Measurements from ENCODE around the gene PEX12.
"Not testable (repeated sequence)": the region's sequence is repeated elsewhere in the genome, so short reads cannot be mapped to it uniquely, and the experiment has no call there.

The PEX12 gene

GRCh38 chr17:35578197-35578928 is at the start of gene PEX12:
TSS of gene PEX12 (minus strand) at chr17:35578571. CDS start at chr17:35578021, 550 bp downstream.
- DNase-seq (ENCODE audit: low read depth in 2 of 2): peak; percentile 67 to 82

GRCh38 chr17:35627417-35627816 is 49.0 kb upstream of the PEX12 start:
- DNase-seq (ENCODE audit: low read depth in 2 of 2): no peak

GRCh38 chr17:35621768-35622167 is 43.4 kb upstream of the PEX12 start:
- no peak for DNase-seq (ENCODE audit: low read depth in 2 of 2)

- DNase-seq (ENCODE audit: low read depth in 2 of 2): no peak
Observed at GRCh38 chr17:35618628-35619027, 40.3 kb upstream of the PEX12 start.

GRCh38 chr17:35617505-35617904 is 39.1 kb upstream of the PEX12 start:
- DNase-seq (ENCODE audit: low read depth in 2 of 2): no peak

GRCh38 chr17:35616536-35616935 is 38.2 kb upstream of the PEX12 start:
- no peak for DNase-seq (ENCODE audit: low read depth in 2 of 2)

- DNase-seq (ENCODE audit: low read depth in 2 of 2): no peak
Observed at GRCh38 chr17:35614810-35615209, 36.4 kb upstream of the PEX12 start.

GRCh38 chr17:35612924-35613521 is 34.7 kb upstream of the PEX12 start:
- DNase-seq (ENCODE audit: low read depth in 2 of 2): no peak

- DNase-seq (ENCODE audit: low read depth in 2 of 2): not testable (repeated sequence)
Observed at GRCh38 chr17:35610746-35611145, 32.4 kb upstream of the PEX12 start.

- no peak for DNase-seq (ENCODE audit: low read depth in 2 of 2)
Observed at GRCh38 chr17:35609831-35610230, 31.5 kb upstream of the PEX12 start.

GRCh38 chr17:35607239-35607847 is 29.0 kb upstream of the PEX12 start:
- DNase-seq (ENCODE audit: low read depth in 2 of 2): no peak

GRCh38 chr17:35605678-35606077 is 27.3 kb upstream of the PEX12 start:
- no peak for DNase-seq (ENCODE audit: low read depth in 2 of 2)

- DNase-seq (ENCODE audit: low read depth in 2 of 2): no peak
Observed at GRCh38 chr17:35603674-35604073, 25.3 kb upstream of the PEX12 start.

- no peak for DNase-seq (ENCODE audit: low read depth in 2 of 2)
Observed at GRCh38 chr17:35597604-35598003, 19.2 kb upstream of the PEX12 start.

- DNase-seq (ENCODE audit: low read depth in 2 of 2): no peak
Observed at GRCh38 chr17:35596530-35597233, 18.3 kb upstream of the PEX12 start.

GRCh38 chr17:35596072-35596471 is 17.7 kb upstream of the PEX12 start:
- no peak for DNase-seq (ENCODE audit: low read depth in 2 of 2)

GRCh38 chr17:35588196-35588920 is 10.0 kb upstream of the PEX12 start:
- no peak for DNase-seq (ENCODE audit: low read depth in 2 of 2)

GRCh38 chr17:35587074-35587961 is 8.9 kb upstream of the PEX12 start, which contains the start of gene AP2B1:
TSS of gene AP2B1 (plus strand) at chr17:35587322. CDS start at chr17:35594031, 6,709 bp downstream.
- DNase-seq (ENCODE audit: low read depth in 2 of 2): peak; percentile 91 to 96

GRCh38 chr17:35586569-35587073 is 8.2 kb upstream of the PEX12 start:
- no peak for DNase-seq (ENCODE audit: low read depth in 2 of 2)

GRCh38 chr17:35584061-35584460 is 5.7 kb upstream of the PEX12 start:
- DNase-seq (ENCODE audit: low read depth in 2 of 2): no peak

All from activated CD8-positive, alpha-beta memory T cell treated with anti-CD3 and anti-CD28 coated beads for 4 hours (primary cell).